NCI-H1048 (cell line): ENCODE measurements around the gene EDNRA.
"Not testable (repeated sequence)": the region's sequence is repeated elsewhere in the genome, so short reads cannot be mapped to it uniquely, and the experiment has no call there.

ENCODE experiments used
- DNase-seq: peaks from one replicate; lab custom pipeline; 2025; lab: John Stamatoyannopoulos, UW

Gene EDNRA

DNA sequence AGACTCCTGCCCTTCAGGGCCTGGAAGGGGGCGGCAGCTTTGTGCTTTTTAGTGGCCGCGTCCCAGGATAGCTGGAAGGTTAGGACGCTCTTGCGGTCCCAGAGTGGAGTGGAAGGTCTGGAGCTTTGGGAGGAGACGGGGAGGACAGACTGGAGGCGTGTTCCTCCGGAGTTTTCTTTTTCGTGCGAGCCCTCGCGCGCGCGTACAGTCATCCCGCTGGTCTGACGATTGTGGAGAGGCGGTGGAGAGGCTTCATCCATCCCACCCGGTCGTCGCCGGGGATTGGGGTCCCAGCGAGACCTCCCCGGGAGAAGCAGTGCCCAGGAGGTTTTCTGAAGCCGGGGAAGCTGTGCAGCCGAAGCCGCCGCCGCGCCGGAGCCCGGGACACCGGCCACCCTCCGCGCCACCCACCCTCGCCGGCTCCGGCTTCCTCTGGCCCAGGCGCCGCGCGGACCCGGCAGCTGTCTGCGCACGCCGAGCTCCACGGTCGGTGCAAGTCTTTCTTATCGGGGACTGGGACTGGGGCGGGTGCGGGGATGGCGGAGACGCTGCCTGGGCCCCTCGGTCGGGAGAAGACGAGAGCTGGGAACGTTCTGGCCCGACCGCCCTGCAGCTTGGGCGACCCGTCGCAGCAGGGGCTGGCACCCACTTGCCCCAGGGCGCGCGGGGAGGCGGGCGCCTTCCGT, at the start of gene EDNRA:
Gene EDNRA, plus strand, starts transcription at position 207 of the 686 bp plus-strand sequence. CDS start 4,585 bp downstream, outside the sequence.
- no peak for DNase-seq

DNA sequence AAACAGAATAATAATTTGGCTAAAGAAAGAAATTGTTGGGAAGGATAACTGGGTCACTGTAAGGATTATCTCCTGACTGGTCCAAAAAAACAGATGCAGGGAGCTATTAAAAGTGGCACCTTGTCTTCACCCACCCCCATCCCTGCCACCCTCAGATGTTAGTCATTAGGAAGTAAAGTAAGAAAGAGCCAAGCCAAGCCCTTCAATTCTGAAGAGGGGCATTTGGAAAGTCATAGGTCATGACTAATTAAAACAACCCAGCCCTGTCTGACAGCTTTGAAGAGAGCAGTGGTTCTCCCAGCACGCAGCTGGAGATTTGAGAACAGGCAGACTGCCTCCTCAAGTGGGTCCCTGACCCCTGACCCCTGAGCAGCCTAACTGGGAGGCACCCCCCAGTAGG, 46.5 kb upstream of the EDNRA start:
- not testable (repeated sequence) for DNase-seq

DNA sequence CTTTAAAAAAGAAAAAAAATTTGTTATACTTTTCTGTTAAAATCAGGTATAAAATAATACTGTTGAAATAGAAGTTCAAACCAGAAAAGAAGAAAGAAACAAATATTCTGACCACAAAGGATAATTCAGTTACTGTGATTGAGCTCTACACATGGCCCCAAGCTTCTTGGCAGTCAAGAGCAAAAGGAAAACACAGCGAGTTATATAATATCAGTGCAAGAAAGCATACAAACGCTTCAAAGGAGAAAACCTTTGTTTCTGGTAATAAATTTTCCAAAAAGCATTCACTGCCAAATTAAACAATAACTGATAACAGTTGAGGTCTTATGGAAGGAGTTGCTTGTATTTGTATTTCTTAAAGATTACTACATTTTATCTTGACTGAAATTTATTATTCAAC, 40.5 kb upstream of the EDNRA start:
- no peak for DNase-seq

DNA sequence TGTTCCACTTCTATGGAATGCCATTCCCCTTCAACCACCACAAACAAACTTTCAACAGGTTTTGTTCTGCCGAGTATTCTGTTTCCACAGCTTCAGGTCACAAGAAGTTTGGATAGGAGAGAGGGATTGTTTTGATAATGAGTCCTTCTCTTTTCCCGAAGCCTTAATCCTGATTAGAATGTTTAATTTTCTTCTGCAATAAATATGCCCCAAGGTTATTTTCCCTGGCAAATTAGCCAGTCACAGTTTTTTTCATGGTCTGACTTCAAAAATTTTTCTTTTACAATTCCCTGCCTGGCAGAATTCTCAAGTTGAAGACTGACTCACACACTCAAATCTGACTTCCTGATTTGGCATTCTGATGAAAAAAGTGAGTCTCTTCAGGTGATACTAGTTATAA, 33.1 kb upstream of the EDNRA start:
- no peak for DNase-seq

DNA sequence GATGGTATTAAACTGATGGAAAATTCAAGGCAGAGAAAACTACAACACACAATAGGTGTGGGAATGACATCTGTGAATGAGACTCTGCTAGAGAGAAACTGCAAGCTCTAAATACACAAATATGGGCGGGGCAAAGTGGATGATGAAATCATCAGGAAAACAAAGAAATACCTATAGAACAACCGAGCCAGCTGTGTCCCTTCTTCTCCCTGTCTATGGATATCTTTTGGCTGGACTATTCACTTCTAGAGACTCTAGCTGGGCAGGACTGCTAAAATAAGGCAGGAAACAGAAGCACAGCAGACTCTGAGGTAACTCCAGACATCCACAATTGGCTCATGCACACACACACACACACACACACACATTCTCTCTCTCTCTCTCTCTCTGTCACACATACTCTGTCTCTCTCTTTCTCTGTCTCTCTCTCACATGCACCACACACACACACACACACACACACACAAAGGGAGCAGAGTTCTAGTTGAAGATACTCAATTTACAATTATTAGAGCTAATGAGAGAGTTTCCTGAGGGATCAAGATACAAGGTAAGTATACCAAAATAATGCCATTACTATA, 27.2 kb upstream of the EDNRA start:
- DNase-seq, result no peak

DNA sequence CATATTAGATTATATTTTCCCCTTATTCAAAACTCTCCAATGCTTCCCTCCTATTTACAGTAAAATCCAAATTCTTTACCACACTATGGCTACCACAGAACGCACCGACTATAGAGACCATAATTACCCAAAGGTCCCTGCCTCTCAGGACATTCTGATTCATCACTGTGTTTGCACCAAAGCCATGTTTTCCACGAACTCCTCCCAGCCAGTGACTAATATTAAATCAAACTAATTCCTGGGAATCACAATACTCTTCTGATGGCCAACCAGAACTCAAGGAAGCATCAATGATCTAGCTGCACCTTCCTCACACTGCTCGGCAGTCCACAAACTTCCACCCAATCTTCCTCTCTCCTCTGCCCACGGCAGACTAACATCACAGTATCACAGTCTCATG, 24.2 kb upstream of the EDNRA start:
- no peak for DNase-seq

DNA sequence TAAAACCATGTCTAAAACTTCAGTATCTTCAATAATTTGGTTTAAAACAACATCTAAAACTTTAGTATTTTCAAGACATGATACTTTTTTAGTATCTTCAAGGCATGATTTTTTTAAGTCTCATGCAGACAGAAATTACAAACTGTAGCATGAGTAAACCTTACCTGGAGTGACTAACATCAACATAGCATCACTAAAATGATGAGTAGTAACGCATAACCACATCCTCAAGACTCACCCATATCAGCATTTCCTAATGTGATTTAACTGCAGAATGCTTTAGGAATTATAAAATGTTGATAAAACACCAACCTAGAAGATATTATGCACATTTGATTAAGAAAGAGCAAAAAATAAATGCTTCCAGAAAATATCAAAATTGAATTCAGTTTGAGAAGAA, 19.7 kb upstream of the EDNRA start:
- DNase-seq, result no peak

DNA sequence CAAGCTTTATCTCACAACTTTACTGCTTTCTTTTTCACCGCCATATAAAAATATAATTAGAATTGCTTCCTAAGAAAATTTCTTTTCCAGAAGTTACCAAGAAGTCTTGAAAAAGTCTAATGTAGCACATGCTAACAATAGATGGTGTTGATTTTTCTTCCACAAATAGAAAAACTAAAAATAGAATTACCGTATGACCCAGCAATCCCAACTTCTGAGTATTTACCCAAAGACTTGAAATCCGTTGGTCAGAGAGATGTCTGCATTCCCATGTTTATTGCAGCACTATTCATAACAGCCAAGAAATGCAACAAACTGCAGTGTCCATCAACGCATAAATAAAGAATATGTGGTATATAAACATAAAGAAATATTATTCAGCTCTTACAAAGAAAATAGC, 17.8 kb upstream of the EDNRA start:
- DNase-seq, result no peak

DNA sequence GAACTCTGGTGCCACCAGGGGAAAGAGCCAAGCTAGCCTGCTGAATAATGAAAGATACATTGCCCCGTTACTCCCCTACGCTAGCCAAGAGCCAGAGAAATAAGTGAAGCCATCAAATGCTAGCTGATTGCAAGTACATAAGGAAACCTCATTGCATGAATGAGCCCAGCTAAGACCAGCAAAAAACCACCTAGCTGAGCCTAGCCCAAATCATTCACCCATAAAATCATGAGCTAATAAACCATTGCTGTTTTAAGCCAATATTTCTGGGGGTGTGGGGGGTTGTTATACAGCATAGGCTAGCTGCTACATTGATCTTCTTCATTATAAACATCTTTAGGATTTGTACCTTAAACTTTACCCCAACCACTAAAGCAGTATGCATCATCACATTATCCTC, 15.4 kb upstream of the EDNRA start:
- no peak for DNase-seq

DNA sequence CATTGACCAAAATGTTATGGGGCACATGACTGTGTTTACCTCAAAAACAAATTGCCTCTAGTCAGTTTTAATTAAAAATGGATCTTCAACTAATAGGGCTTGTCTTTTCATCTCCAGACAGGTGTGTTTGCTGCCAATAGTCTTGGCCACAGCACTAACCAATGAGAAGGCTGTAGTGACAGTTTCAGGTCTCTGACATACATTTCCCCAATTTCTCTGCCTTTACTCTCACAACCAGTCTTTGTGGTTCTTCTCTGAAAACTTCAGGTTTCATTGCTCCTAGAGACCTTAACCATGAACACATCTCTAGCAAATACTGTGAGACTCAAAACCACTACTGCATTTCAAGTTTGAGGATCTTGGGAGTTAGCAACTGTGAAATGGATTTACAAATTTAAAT, 3.5 kb upstream of the EDNRA start:
- no peak for DNase-seq

DNA sequence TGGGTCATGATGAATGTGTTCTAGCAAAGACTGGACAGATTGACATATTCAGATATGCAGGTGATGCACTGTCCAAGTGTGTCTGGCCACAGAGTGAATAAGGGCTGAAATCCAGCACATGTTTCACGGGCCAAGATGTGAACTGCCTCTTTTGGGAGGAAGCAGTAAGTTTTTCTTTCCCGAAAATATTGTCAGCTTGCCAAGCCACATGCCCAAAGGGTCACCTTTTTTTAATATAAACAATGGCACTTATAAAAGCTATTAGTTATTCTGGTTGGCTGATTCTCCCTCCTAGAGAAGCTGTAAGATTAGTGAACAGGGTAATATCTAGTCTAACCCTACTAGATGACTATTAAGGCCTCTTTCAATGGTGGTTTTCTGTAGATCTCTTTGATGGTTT, 1.5 kb upstream of the EDNRA start:
- no peak for DNase-seq

DNA sequence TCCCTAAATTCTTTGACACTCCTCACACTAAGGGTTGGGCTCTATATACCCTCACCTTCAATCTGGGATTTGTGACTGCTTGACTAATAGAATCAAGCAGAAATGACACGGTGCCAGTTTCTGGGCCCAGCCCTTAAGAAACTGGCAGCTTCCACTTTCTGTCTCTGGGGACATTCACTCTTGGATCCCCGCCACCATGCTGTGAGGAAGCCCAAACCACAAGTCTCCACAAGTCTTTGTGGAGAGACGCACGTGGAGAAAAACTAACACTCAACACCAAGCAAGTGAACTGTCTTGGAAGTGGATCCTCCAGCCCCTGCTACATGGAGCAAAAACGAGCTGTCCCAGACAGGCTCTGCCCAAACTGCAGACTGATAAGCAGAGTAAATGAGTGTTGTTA, 1.1 kb upstream of the EDNRA start:
- DNase-seq, result no peak

DNA sequence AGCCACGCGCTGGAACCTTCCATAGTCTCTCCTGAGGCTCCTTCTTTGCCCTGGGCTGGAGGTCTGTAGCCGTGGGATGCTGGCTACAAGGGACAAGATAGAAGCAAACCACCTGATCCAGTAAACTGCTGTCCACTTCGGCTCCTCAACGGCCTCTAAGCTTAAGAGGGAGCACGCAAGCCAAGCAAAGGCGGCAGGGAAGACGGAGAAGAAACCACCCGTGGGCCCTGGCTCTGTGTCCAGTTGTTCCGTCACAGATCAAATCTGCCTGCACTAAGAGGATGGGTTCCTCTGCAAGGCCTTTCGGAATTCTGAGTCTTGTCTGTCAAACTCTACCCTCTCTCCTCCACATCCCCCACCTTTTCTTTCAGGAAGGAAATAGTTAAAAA, 401 bp upstream of the EDNRA start:
- no peak for DNase-seq

DNA sequence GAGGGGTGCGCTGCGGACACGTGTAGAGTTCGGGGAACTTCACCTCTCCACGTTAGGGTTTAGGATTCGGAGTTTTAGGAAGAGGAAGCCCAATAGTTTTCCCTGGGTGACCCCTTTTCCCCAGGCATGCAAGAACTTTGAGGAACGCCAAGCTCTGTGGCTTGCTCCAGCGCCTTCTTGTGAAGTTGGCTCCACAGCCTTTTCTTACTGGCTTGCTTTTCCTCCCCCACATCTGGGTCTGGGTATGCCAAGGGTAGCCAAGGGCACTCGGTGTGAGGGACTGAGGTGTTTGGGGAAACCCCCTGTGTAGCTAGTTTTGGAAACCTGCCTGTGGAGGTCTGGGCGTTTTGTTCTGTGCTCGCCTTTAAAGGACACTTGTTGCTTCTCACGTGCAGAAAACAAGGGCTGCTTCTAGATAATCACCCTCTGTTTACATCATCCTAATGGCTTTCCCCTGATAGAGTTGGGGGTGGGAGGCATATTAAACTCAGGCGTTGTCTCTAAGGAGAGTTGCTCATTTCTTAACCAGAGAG, 746 bp downstream of the EDNRA start:
- no peak for DNase-seq

DNA sequence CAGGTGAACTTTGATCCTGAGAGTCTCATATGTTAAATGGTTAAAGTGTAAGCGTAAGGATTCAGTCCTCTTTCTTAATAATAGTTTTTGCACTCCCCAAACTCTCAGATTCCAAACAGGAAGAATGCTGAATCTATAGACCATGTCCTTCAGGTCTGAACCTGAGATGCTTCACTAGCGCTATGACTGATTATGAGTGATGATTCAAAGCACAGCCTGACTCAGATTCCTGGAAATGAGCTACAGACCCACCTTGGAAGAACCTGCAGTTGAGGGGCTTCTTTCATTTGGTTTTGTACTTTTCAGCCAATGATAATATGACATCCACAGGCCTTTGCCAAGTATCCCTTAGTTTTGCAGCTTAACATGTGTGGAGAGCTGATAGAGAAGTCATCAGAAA, 1.4 kb downstream of the EDNRA start:
- no peak for DNase-seq

DNA sequence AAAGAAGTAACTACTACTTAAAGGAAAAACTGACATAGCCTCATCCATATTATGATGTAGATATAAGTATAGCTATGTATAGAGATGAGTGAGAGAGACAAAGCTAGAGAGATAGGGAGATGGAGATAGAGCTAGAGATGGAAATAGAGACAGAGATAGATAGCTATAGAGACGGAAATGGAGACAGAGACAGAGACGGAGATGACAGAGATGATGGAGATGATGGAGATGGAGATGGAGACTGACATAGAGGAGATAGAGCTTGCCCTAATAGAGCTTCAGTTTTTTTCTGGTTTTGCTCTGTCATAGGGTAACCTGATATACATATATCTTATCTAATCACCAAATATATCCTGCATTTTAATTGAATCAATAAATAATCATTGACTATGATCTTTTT, 4.3 kb downstream of the EDNRA start:
- no peak for DNase-seq

DNA sequence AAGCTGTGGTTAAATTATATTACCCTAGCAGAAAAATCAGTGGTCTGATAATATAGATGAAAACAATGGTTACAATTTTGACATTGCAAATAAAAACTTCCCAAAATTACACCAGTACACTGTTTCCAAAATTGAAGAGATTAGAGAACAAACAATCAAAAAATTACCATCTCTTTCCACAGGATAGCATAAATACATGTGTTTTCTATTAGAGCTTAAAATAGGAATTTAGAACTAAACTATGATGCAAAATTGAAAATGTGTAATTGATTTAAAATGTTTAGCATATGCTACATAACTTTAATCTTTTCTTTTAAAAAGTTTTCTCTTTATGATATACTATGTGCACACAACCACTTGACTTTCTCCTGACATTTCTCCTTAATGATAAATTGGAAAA, 6.7 kb downstream of the EDNRA start:
- DNase-seq, result no peak

DNA sequence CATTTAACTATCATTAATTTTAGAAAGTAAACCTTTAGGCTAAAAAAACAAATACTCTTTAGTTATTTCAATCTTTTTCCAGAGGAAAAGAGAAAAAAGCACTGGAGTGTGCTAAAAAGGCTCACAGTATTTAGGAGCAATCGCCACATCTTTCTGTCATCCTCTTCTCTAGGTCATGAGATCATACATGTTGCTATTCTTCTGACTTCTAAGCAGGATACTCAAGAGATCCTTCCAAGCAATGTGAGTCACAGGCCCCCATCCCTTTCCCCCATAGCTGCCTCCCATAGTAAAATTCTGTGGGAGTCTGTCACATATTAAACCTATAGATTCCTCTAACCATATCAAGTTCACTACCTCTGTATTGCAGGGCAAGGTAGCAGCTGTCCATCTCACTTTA, 7.7 kb downstream of the EDNRA start:
- DNase-seq, result no peak

DNA sequence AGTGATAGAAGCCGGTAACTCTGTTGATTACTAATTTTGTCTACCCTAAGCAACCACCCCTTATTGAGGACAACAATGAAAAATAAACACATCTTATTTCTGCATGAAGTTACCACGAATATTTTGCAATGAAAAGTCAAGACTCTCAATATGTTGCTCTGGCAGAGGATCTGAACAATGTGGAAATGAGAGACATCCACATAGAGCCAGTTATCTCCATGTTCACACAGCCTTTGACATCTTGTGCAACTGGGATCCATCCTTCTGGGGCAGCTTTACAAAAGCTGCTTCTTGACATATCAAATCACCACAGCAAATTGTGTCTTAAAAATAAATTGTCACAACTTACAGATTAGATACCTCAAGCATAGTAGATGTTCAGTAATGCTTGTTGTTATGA, 10.2 kb downstream of the EDNRA start:
- DNase-seq, result no peak

DNA sequence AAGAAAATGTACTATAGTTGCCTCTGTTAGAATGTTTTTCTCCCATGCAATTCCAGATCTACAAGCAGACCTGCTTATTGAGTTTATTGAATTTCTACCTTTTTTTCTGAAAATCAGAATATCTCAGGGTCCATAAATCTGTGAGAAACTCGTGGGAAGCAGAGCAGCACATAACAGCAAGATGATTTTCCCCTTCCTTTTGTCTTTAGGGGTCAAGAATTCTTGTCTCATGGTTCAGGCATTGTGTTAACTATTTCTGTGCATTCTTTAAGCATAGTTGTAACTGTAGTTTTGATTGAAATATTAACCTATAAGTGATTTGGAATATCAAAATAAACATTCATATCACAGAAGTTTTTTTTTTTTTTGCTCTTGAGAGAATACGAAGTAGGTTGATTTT, 11.4 kb downstream of the EDNRA start:
- DNase-seq, result no peak

DNA sequence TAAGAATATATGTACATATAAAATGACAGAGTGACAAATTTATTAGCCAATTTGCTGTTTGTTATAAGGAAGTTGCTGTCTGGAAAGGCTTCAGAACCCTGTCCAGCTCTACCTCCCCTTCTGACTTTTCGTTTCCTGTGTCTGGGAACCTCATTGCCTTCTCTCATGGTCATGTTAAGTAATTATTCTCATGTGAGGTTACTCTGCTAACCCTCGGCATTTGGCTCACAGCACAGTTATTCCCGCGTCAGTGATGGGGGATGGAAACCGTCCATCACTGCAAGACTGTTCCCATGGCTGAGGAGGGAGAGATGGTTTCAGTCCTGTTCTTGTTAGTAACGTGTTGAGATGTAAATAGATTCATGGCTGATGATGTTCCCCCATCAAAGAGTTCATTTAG, 11.9 kb downstream of the EDNRA start:
- DNase-seq, result no peak

DNA sequence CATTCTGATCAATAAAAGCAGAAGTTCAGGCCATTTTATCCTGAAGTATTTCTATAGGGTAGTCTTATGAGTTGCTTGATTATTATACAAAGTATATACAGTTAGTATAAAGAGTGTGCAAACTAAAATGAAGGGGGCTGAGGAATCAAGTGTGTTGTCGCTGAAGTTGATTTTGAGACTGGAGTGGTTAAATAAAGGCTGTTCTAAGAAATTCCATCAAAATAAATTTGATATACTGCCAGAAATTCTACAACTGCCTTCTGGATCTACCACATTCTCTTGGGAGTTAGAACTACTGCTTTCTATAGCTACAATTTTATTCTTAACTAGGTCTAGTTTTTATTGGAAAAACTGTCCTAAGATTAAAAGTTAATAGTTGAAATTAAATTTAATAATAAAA, 12.4 kb downstream of the EDNRA start:
- no peak for DNase-seq

DNA sequence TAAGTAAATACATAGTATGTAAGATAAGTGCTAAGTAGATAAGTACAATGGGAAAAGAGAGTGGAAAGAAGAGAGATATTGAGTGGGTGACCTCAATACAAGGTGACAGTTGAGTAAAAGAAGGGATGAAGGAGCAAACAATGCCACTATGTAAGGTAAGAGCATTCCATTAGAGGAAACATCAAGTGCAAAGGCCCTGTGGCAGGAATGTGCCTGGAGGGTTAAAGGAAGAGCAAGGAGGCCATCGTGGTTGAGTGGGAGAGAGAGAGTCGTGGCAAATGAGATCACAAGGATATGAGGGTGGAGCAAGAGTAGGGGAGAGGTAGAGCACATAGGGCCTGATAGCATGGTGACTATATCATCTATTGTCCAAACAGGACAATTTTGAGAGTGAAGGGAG, 13.4 kb downstream of the EDNRA start:
- no peak for DNase-seq

DNA sequence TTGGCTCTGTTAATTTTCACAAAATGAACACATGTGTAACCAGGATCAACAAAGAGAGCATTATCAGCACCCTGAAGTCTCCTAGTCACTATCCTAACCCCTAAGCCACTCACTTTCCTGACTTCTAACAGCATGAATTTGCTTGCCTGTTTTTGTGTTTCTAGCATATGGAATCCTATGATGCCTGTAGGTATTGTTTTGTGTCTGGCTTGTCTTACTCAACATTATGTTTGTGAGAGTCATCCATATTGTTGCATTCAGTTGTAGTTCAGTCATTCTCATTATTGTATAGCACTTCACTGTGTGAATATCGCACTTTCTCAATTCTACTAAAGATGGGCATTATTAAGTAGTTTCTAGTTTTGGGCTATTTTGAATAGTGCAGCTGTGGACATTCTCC, 15.6 kb downstream of the EDNRA start:
- DNase-seq, result no peak
